ENCODE measurements around the gene FRMPD4. TPM values are rescaled to one million over a fixed set of nuclear protein-coding genes. Genes with fewer than 3 reads are reported as not detected.

The FRMPD4 gene
- polyA plus RNA-seq, 1 experiment = 0.82 TPM

DNA sequence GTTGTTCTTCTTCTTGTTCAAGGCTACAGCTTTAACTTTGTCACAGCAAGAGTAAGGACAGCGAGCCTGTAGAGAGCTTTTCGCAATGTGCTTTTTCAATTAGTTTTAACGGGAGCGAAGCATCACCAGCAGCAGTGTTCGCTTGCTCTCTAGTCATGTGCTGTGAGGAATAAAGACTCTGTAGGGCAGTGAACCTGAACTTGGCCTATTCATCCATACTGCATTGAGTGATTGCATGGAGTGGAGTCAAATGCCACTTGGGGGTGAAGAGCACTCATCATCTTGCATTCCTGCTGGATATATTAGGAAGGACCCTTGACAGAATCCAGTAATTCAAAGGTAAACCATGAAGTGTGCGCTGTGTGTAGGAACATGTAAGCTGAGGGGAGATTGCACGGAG lies 240.0 kb downstream of the FRMPD4 start:
- Histone ChIP-seq H3K36me3 (ENCODE audit: control insufficient read depth, insufficient read depth, low read length) (no peaks in the 10 kb centered on the region), H3K4me3 (ENCODE audit: low read depth, low read length) (no peak overlapping the region), H3K27me3 (ENCODE audit: control insufficient read depth, insufficient read depth, low read length) (no peaks in the 10 kb centered on the region)
- no peak for DNase-seq (ENCODE audit: low read depth)
- ChIA-PET CTCF (no interaction called here), POLR2A (no interaction called here)
- TF ChIP-seq, protein P1, sequence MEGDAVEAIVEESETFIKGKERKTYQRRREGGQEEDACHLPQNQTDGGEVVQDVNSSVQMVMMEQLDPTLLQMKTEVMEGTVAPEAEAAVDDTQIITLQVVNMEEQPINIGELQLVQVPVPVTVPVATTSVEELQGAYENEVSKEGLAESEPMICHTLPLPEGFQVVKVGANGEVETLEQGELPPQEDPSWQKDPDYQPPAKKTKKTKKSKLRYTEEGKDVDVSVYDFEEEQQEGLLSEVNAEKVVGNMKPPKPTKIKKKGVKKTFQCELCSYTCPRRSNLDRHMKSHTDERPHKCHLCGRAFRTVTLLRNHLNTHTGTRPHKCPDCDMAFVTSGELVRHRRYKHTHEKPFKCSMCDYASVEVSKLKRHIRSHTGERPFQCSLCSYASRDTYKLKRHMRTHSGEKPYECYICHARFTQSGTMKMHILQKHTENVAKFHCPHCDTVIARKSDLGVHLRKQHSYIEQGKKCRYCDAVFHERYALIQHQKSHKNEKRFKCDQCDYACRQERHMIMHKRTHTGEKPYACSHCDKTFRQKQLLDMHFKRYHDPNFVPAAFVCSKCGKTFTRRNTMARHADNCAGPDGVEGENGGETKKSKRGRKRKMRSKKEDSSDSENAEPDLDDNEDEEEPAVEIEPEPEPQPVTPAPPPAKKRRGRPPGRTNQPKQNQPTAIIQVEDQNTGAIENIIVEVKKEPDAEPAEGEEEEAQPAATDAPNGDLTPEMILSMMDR (IDR thresholded peaks at IDR 0.05; ENCODE audit: insufficient read depth, low read depth, low read length) = no peak

DNA sequence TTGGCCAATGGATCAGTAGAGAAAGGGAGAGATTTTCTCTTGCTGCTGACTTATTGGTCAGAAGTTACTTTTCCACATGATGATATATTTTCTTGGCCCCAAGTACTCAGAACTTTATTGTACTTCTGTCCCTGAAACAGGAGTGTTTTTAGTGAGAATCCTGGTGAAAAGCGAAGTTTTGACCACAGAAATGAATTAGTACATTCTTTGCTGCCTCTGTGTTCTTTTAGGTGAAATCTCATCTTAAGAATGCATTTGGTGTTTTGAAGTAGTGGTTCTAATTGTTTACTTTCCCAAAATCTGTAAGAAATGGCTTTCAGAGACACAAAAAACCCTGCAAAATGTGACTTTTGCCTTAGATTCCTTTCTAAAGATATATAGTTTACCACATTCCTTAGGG lies 240.4 kb downstream of the FRMPD4 start:
- no peaks in the 10 kb centered on the region for H3K27me3 ChIP-seq (ENCODE audit: control insufficient read depth, insufficient read depth, low read length)
- TF ChIP-seq, protein P1 (IDR thresholded peaks at IDR 0.05; ENCODE audit: insufficient read depth, low read depth, low read length) = no peak
- ChIA-PET POLR2A (no interaction called here), CTCF (no interaction called here)
- no peaks in the 10 kb centered on the region for H3K36me3 ChIP-seq (ENCODE audit: control insufficient read depth, insufficient read depth, low read length)
- H3K4me3 ChIP-seq (ENCODE audit: low read depth, low read length) = no peak overlapping the region
- no peak for DNase-seq (ENCODE audit: low read depth)

DNA sequence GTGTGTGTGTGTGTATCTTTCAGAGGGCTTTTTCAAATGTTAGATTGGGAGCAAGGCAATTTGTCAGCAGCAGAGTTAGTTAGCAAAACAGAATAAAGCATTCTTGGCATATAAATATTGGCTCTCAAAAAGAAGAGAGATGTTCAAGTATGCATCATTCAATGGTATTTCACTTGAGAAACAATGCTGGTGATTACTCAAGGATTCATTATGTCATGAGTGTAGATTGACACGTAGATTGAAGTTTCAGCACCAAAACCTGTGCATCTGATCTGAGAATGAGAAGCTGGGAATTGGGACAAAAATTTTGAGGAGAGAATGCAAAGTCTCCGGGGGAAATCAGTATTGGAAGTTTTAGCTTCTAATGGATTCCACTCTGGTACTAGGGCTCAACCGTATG lies 241.4 kb downstream of the FRMPD4 start:
- DNase-seq (ENCODE audit: low read depth) = no peak
- Histone ChIP-seq H3K27me3 (ENCODE audit: control insufficient read depth, insufficient read depth, low read length) (no peaks in the 10 kb centered on the region), H3K4me3 (ENCODE audit: low read depth, low read length) (no peak overlapping the region), H3K36me3 (ENCODE audit: control insufficient read depth, insufficient read depth, low read length) (no peaks in the 10 kb centered on the region)
- TF ChIP-seq, protein P1 (IDR thresholded peaks at IDR 0.05; ENCODE audit: insufficient read depth, low read depth, low read length) = no peak
- POLR2A ChIA-PET = no interaction called here
- CTCF ChIA-PET = no interaction called here

DNA sequence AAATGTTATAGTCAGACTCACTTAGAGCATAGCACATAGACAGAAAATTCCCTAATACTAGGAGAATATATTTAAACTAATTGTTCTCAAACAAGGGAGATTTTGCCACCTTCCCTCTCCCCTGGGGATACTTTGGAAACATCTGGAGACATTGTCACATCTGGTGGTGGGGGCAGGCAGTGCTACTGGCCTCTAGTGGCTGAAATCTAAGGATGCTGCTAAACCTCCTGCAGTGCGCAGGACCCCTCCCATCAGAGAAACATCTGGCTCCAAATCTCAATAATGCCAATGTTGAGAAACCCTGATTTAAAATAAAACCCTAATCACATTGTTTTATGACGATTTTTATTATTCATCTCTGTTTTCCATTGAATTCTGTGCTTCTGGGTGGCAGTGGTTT lies 244.9 kb downstream of the FRMPD4 start:
- ChIA-PET POLR2A (no interaction called here), CTCF (no interaction called here)
- H3K36me3 ChIP-seq (ENCODE audit: control insufficient read depth, insufficient read depth, low read length) = no peaks in the 10 kb centered on the region
- DNase-seq (ENCODE audit: low read depth) = no peak
- TF ChIP-seq, protein P1 (IDR thresholded peaks at IDR 0.05; ENCODE audit: insufficient read depth, low read depth, low read length) = 0 out of 2 replicates have a peak, but pooled peaks have one; percentile 27
- H3K4me3 ChIP-seq (ENCODE audit: low read depth, low read length) = no peak overlapping the region
- H3K27me3 ChIP-seq (ENCODE audit: control insufficient read depth, insufficient read depth, low read length) = no peaks in the 10 kb centered on the region

DNA sequence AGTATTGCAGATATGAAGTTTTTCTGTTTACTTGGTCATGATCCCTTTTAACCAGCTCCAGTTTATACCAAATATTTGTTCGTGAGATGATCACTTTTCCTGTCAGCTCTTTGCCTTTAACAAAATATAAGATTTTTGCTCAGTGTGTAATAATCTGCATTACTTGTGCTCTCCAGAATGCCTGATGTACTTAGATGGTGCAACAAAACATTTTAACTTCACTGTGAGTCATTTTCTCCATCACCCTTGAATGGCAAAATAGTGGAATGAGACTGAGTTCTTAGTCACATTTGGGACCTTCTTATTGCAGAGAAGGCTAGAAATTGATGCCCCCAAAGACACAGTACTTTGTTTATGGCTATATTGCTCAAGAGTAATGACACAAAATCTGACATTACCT lies 252.0 kb downstream of the FRMPD4 start:
- DNase-seq (ENCODE audit: low read depth) = no peak
- Histone ChIP-seq H3K36me3 (ENCODE audit: control insufficient read depth, insufficient read depth, low read length) (no peaks in the 10 kb centered on the region), H3K27me3 (ENCODE audit: control insufficient read depth, insufficient read depth, low read length) (no peaks in the 10 kb centered on the region), H3K4me3 (ENCODE audit: low read depth, low read length) (no peak overlapping the region)
- CTCF ChIA-PET = no interaction called here
- TF ChIP-seq, protein P1 (IDR thresholded peaks at IDR 0.05; ENCODE audit: insufficient read depth, low read depth, low read length) = no peak
- POLR2A ChIA-PET = no interaction called here

Measured in BJ (cell line).